Measurements from ENCODE around the gene ARHGEF33. TPM values are rescaled to one million over a fixed set of nuclear protein-coding genes. Genes with fewer than 3 reads are reported as not detected.

ARHGEF33 gene
- total RNA-seq (2022; extraction: Qiagen RNA extraction), result 0.02 to 0.03 TPM in 2 of 5 replicates, not detected in the others

DNA sequence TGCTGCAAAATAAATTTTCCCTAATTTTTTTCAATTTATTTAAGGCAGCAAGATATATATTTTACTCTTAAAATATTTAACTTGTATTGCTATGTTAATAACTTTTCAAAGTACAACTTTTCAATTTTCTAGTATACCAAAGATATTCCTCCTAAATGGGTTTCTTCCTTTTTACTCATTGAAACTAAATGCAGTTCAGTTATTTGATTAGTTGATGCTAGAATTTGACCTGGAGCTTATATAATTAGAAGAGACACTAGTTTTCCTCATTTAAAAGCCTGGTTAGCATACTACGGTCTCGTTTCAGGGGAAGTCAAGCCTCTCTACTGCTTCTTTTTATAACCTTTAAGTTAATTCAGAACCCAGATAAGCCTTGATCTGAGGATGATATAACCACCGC, at the start of gene ARHGEF33:
Gene ARHGEF33, plus strand, starts transcription at position 301 of the 400 bp plus-strand sequence. CDS start 29,573 bp downstream, outside the sequence.

DNA sequence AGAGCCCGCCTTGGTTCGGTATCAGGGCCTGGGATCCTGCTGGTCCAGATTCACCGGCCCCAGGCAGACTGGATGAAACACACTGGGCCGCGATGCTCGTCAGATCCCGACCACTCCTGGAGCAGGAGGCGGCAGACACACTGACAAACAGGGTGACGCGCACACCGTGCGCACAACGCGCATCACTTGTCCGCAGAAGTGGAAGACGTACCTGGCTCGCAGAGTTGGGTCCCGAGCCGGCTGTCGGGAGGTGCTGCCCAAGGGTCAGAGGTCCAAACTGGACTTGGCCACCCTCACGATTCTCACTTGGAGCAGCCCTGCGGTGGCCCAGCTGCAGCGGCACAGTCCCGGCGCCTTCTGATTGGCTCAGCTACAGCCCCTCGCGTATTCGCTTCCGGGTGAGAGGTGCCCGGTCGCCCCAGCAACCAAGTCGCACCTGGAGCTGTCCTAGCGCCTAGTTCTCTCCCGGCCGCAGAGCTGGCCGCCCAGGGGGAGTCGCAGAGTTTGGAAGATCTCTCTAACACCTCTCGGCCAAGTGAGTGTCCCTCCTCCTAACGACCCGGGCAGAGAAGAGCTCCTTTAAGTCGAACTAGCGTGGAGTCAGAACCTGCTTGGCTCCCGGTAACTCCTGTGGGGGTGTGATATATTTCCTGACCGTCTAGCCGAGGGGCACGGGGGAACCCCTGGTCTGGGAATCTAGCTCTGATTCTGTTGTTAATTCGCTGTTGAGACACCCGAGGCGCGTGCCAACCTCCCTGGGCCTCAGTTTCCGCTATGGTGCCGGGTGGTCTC, 13.9 kb upstream of the ARHGEF33 start, which contains the start of the genes DHX57 and MORN2:
Gene DHX57, minus strand, starts transcription at position 359 of the 792 bp plus-strand sequence. CDS start 7,529 bp downstream, outside the sequence.
Gene MORN2, plus strand, starts transcription at position 401 of the 792 bp plus-strand sequence.

Other genes with a start within 250 kb of the ARHGEF33 start
- 15.6 to 18.5 TPM (median 16.1 TPM) in 5 replicates for gene GALM, start 223.8 kb upstream of the ARHGEF33 start, total RNA-seq (2022; extraction: Qiagen RNA extraction)
- 294 to 422 TPM (median 345 TPM) in 5 replicates for gene SRSF7, start 138.5 kb upstream of the ARHGEF33 start, total RNA-seq (2022; extraction: Qiagen RNA extraction)
- gene GEMIN6, start 111.7 kb upstream of the ARHGEF33 start, total RNA-seq (2022; extraction: Qiagen RNA extraction), result 36.4 to 41.0 TPM (median 38.7 TPM) in 5 replicates
- 18.5 to 25.5 TPM (median 20.4 TPM) in 5 replicates for gene DHX57, start 13.9 kb upstream of the ARHGEF33 start, total RNA-seq (2022; extraction: Qiagen RNA extraction)
- 37.6 to 44.6 TPM (median 42.1 TPM) in 5 replicates for gene MORN2, start 13.9 kb upstream of the ARHGEF33 start, total RNA-seq (2022; extraction: Qiagen RNA extraction)
- gene SOS1, start 231.2 kb downstream of the ARHGEF33 start, total RNA-seq (2022; extraction: Qiagen RNA extraction), result 11.3 to 16.2 TPM (median 14.6 TPM) in 5 replicates

All from A549 treated with Mapracorat at 1 μM for 4 hours (cell line).